Measurements from ENCODE around the gene ITIH2.
"Not testable (repeated sequence)": the region's sequence is repeated elsewhere in the genome, so short reads cannot be mapped to it uniquely, and the experiment has no call there.

ITIH2 gene

GRCh38 chr10:7702288-7702812, 766 bp upstream of the ITIH2 start:
- in situ Hi-C loops (cut with HindIII; ENCODE audit: low pct_unique_long_range_greater_than_20kb, low sequenced_read_pairs) = no loop called here
- no peak for DNase-seq (ENCODE audit: low read depth in 1 of 2, low spot score in 1 of 2)
- no peak for TF ChIP-seq JUND (IDR thresholded peaks at IDR 0.05; ENCODE audit: low read depth)

- no peak for DNase-seq (ENCODE audit: low read depth in 1 of 2, low spot score in 1 of 2)
- in situ Hi-C loops (cut with HindIII; ENCODE audit: low pct_unique_long_range_greater_than_20kb, low sequenced_read_pairs) = no loop called here
- no peak for TF ChIP-seq JUND (IDR thresholded peaks at IDR 0.05; ENCODE audit: low read depth)
These were observed 1.2 kb downstream of the ITIH2 start for GRCh38 chr10:7704071-7705016.

- DNase-seq (ENCODE audit: low read depth in 1 of 2, low spot score in 1 of 2) = no peak
- in situ Hi-C loops (cut with HindIII; ENCODE audit: low pct_unique_long_range_greater_than_20kb, low sequenced_read_pairs) = no loop called here
- no peak for TF ChIP-seq JUND (IDR thresholded peaks at IDR 0.05; ENCODE audit: low read depth)
These were observed 2.2 kb downstream of the ITIH2 start for GRCh38 chr10:7705341-7705740.

- TF ChIP-seq JUND (IDR thresholded peaks at IDR 0.05; ENCODE audit: low read depth) = no peak
- in situ Hi-C loops (cut with HindIII; ENCODE audit: low pct_unique_long_range_greater_than_20kb, low sequenced_read_pairs) = no loop called here
- DNase-seq (ENCODE audit: low read depth in 1 of 2, low spot score in 1 of 2) = no peak
These were observed 3.5 kb downstream of the ITIH2 start for GRCh38 chr10:7706534-7707073.

GRCh38 chr10:7707102-7707501, 4.0 kb downstream of the ITIH2 start:
- TF ChIP-seq JUND (IDR thresholded peaks at IDR 0.05; ENCODE audit: low read depth) = no peak
- no peak for DNase-seq (ENCODE audit: low read depth in 1 of 2, low spot score in 1 of 2)
- in situ Hi-C loops (cut with HindIII; ENCODE audit: low pct_unique_long_range_greater_than_20kb, low sequenced_read_pairs) = no loop called here

- TF ChIP-seq JUND (IDR thresholded peaks at IDR 0.05; ENCODE audit: low read depth) = no peak
- in situ Hi-C loops (cut with HindIII; ENCODE audit: low pct_unique_long_range_greater_than_20kb, low sequenced_read_pairs) = no loop called here
- DNase-seq (ENCODE audit: low read depth in 1 of 2, low spot score in 1 of 2) = no peak
These were observed 4.9 kb downstream of the ITIH2 start for GRCh38 chr10:7707858-7708622.

GRCh38 chr10:7708832-7709231, 5.7 kb downstream of the ITIH2 start:
- DNase-seq (ENCODE audit: low read depth in 1 of 2, low spot score in 1 of 2) = no peak
- in situ Hi-C loops (cut with HindIII; ENCODE audit: low pct_unique_long_range_greater_than_20kb, low sequenced_read_pairs) = no loop called here
- TF ChIP-seq JUND (IDR thresholded peaks at IDR 0.05; ENCODE audit: low read depth) = no peak

- DNase-seq (ENCODE audit: low read depth in 1 of 2, low spot score in 1 of 2) = no peak
- in situ Hi-C loops (cut with HindIII; ENCODE audit: low pct_unique_long_range_greater_than_20kb, low sequenced_read_pairs) = no loop called here
These were observed 7.3 kb downstream of the ITIH2 start for GRCh38 chr10:7710446-7710845.

GRCh38 chr10:7711075-7711474, 8.0 kb downstream of the ITIH2 start:
- in situ Hi-C loops (cut with HindIII; ENCODE audit: low pct_unique_long_range_greater_than_20kb, low sequenced_read_pairs); DNase-seq (ENCODE audit: low read depth in 1 of 2, low spot score in 1 of 2): not testable (repeated sequence)

More at GRCh38 chr10:7710446-7710845, 7.3 kb downstream of the ITIH2 start:
- no peak for TF ChIP-seq JUND (IDR thresholded peaks at IDR 0.05; ENCODE audit: low read depth)

GRCh38 chr10:7715515-7715914, 12.4 kb downstream of the ITIH2 start:
- TF ChIP-seq JUND (IDR thresholded peaks at IDR 0.05; ENCODE audit: low read depth) = no peak
- DNase-seq (ENCODE audit: low read depth in 1 of 2, low spot score in 1 of 2) = no peak
- in situ Hi-C loops (cut with HindIII; ENCODE audit: low pct_unique_long_range_greater_than_20kb, low sequenced_read_pairs) = no loop called here

GRCh38 chr10:7717767-7718166, 14.7 kb downstream of the ITIH2 start:
- TF ChIP-seq JUND (IDR thresholded peaks at IDR 0.05; ENCODE audit: low read depth) = no peak
- no peak for DNase-seq (ENCODE audit: low read depth in 1 of 2, low spot score in 1 of 2)
- in situ Hi-C loops (cut with HindIII; ENCODE audit: low pct_unique_long_range_greater_than_20kb, low sequenced_read_pairs) = no loop called here

- TF ChIP-seq JUND (IDR thresholded peaks at IDR 0.05; ENCODE audit: low read depth) = no peak
- no peak for DNase-seq (ENCODE audit: low read depth in 1 of 2, low spot score in 1 of 2)
- in situ Hi-C loops (cut with HindIII; ENCODE audit: low pct_unique_long_range_greater_than_20kb, low sequenced_read_pairs) = no loop called here
These were observed 15.6 kb downstream of the ITIH2 start for GRCh38 chr10:7718685-7719084.

GRCh38 chr10:7720478-7720877, 17.4 kb downstream of the ITIH2 start:
- in situ Hi-C loops (cut with HindIII; ENCODE audit: low pct_unique_long_range_greater_than_20kb, low sequenced_read_pairs) = no loop called here
- no peak for TF ChIP-seq JUND (IDR thresholded peaks at IDR 0.05; ENCODE audit: low read depth)
- no peak for DNase-seq (ENCODE audit: low read depth in 1 of 2, low spot score in 1 of 2)

Data from T47D (cell line).